Endothelial cell of umbilical vein (primary cell): ENCODE data around the gene CCL14. TPM values are rescaled to one million over a fixed set of nuclear protein-coding genes. Genes with fewer than 3 reads are reported as not detected.
A peak's percentile ranks its signal among the peaks of the same experiment; 100 is the strongest.

Experiments
- BruUV-seq: library from RNA; stranded (reverse); fragments of 400-500 nt; replicated peaks from 2 replicates; lab custom pipeline; 2021; lab: Mats Ljungman, UMichigan
- CTCF ChIA-PET: fragments of 300-600, 350-600 bp; sonication (Branson Sonifier 250); formaldehyde crosslinking; loops from one replicate; lab custom pipeline; 2021; ENCODE audit warnings: antibody characterized with exemption, inconsistent platforms; lab: Charles Lee
- POLR2A ChIA-PET: fragments of 300-600, 350-600 bp; sonication (Branson Sonifier 250); formaldehyde crosslinking; loops from one replicate; lab custom pipeline; 2021; ENCODE audit warnings: antibody characterized with exemption, inconsistent platforms; lab: Charles Lee
- DNase-seq: peaks from one replicate; pipeline ENCODE4 v3.0.0-alpha.2; 2011; ENCODE audit warnings: low read depth, low spot score
- FAIRE-seq: peaks from 2 replicates; lab custom pipeline; 2011; peaks lifted over from hg19 to GRCh38; lab: Jason Lieb, UNC
- H2AFZ ChIP-seq: 2 replicates; pipeline ENCODE4 v1.6.0; 2012; ENCODE audit warnings: low read depth, low read length, control low read depth, inconsistent platforms
- H3K27ac ChIP-seq: 2 replicates; pipeline ENCODE4 v1.5.1; 2011; ENCODE audit warnings: low read depth, mild to moderate bottlenecking, control low read depth, low read length, moderate library complexity; ENCODE audit not compliant: insufficient read depth
- H3K27me3 ChIP-seq, 2 experiments: 2 replicates each; pipeline versions ENCODE4 v1.6.0 to v1.6.1; 2011; ENCODE audit warnings: low read length in 2 of 2, mixed read lengths in 1 of 2; ENCODE audit not compliant: control insufficient read depth in 2 of 2, insufficient read depth in 2 of 2
- H3K36me3 ChIP-seq, 2 experiments: 2 replicates in 1 of 2; 3 replicates in 1 of 2; pipeline ENCODE4 v1.5.1; 2011; ENCODE audit warnings: low read length in 2 of 2, mild to moderate bottlenecking in 1 of 2, moderate library complexity in 1 of 2; ENCODE audit not compliant: control insufficient read depth in 2 of 2, insufficient read depth in 2 of 2; ENCODE audit errors: extremely low read depth in 1 of 2
- H3K4me1 ChIP-seq: 3 replicates; pipeline ENCODE4 v1.5.1; 2011; ENCODE audit warnings: mild to moderate bottlenecking, low read length; ENCODE audit not compliant: control insufficient read depth, insufficient read depth; ENCODE audit errors: extremely low read depth
- H3K4me2 ChIP-seq: 2 replicates; pipeline ENCODE4 v1.6.1; 2011; ENCODE audit warnings: low read length, control low read depth, mixed read lengths; ENCODE audit not compliant: insufficient read depth
- H3K4me3 ChIP-seq, 3 experiments: fragments of 200-600 bp in 1 of 3; sonication (generic), shearing (Covaris generic) in 1 of 3; replicated peaks in 1 of 3; 2 replicates each; pipeline ENCODE4 v1.5.1; 2011 to 2016; ENCODE audit warnings: control low read depth in 3 of 3, low read length in 3 of 3, mild to moderate bottlenecking in 2 of 3, inconsistent platforms in 1 of 3, low read depth in 1 of 3, moderate library complexity in 1 of 3; ENCODE audit not compliant: insufficient read depth in 1 of 3
- H3K79me2 ChIP-seq: 2 replicates; pipeline ENCODE4 v1.6.0; 2012; ENCODE audit warnings: low read length, inconsistent platforms; ENCODE audit not compliant: control insufficient read depth, insufficient read depth
- H3K9ac ChIP-seq: replicated peaks from 2 replicates; pipeline ENCODE3; 2011; ENCODE audit warnings: low read length, control low read depth; ENCODE audit not compliant: insufficient read depth; ENCODE audit errors: extremely low read depth
- H3K9me1 ChIP-seq: replicated peaks from 3 replicates; pipeline ENCODE4 v1.6.0; 2011; ENCODE audit warnings: mild to moderate bottlenecking, low read length; ENCODE audit not compliant: control insufficient read depth, insufficient read depth; ENCODE audit errors: extremely low read depth
- H3K9me3 ChIP-seq: replicated peaks from 2 replicates; pipeline ENCODE4 v1.5.1; 2012; ENCODE audit warnings: low read length, inconsistent platforms; ENCODE audit not compliant: control insufficient read depth, insufficient read depth
- H4K20me1 ChIP-seq: replicated peaks from 2 replicates; pipeline ENCODE3; 2011; ENCODE audit warnings: mild to moderate bottlenecking, low read length; ENCODE audit not compliant: control insufficient read depth, insufficient read depth; ENCODE audit errors: extremely low read depth
- FOS ChIP-seq: IDR thresholded peaks from 2 replicates; pipeline ENCODE4 v1.6.1; 2011; ENCODE audit warnings: mild to moderate bottlenecking, low read length, moderate library complexity, borderline replicate concordance; ENCODE audit not compliant: insufficient read depth
- GATA2 ChIP-seq: IDR thresholded peaks from 2 replicates; pipeline ENCODE4 v1.7.0; 2011; ENCODE audit warnings: low read depth, mild to moderate bottlenecking, moderate library complexity, mixed read lengths, low read length; ENCODE audit not compliant: insufficient read length, insufficient read depth
- JUN ChIP-seq: IDR thresholded peaks from 2 replicates; pipeline ENCODE4 v1.6.1; 2011; ENCODE audit warnings: borderline replicate concordance, low read depth; ENCODE audit not compliant: insufficient read length, insufficient read depth
- POLR2A ChIP-seq: IDR thresholded peaks from 2 replicates; pipeline ENCODE4 v1.6.1; 2012; ENCODE audit warnings: low read depth, mild to moderate bottlenecking, control low read depth, low read length
- POLR2AphosphoS5 ChIP-seq: IDR thresholded peaks from 2 replicates; pipeline ENCODE4 v1.6.1; 2012; ENCODE audit warnings: low read depth, mild to moderate bottlenecking, control low read depth, low read length, moderate library complexity; ENCODE audit not compliant: insufficient read depth
- dilution Hi-C: fragments of 300-500 bp; cut with MboI; formaldehyde crosslinking; loops from one replicate; pipeline ENCODE4 v1.15.0; 2019; ENCODE audit warnings: low sequenced_read_pairs; ENCODE audit not compliant: extremely low pct_ligation_motif_present
- intact Hi-C: fragments of 100-400 bp; cut with micrococcal nuclease; formaldehyde crosslinking; loops from one replicate; pipeline ENCODE4 v1.10.0; 2022
- polyA plus RNA-seq, 4 experiments: library from polyadenylated mRNA; depleted of rRNA in 3 of 4; stranded (reverse) in 3 of 4; unstranded in 1 of 4; fragments of >200 nt; gene quantifications; 2 replicates each; pipeline versions ENCODE4 v1.2.1 to v1.2.3, GENCODE V29; 2011 to 2012; ENCODE audit warnings: missing spikeins in 1 of 4
- total RNA-seq: library from RNA; stranded (reverse); gene quantifications from 2 replicates; pipeline ENCODE4 v1.2.3, GENCODE V29; 2021
- TF ChIP-seq, protein P1 (sequence below), 2 donors: IDR thresholded peaks; 1 replicate in 1 of 2; 2 replicates in 1 of 2; pipeline ENCODE4 v1.5.1; 2011; ENCODE audit warnings: low read length in 2 of 2, mild to moderate bottlenecking in 2 of 2, moderate library complexity in 2 of 2, control low read depth in 1 of 2, inconsistent platforms in 1 of 2, low read depth in 1 of 2; ENCODE audit not compliant: insufficient read depth in 1 of 2; ENCODE audit errors: extremely low read depth in 1 of 2

Gene CCL14
- total and polyA plus RNA-seq, 2 donors (not counting 3 experiments of a cell fraction or from before 2014, with no cell fraction given) = 21.3 to 25.8 TPM

DNA sequence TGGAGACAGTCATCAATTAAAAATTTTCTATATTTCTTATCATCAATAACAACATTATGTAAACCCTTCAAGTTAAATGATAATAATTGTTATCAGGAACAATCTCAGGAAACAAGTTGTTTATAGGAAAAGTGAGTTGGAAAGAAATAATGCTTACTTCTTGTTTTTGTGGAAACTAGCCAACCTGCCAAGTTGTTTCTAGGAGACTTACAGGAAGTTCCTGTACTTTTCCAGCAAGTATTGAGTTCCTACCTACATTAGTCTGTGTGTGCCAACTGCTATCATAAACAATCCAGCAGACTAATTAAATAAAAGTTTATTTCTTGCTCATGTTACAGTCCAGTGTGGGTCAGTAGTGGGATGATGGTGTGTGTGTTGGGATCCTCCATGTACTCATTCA, 1.6 kb upstream of the CCL14 start:
- POLR2A ChIA-PET = no interaction called here
- H3K36me3 ChIP-seq = peaks cover 0 to 4% of the 10 kb centered on the region in 2 experiments
- no peaks in the 10 kb centered on the region for H3K27me3 ChIP-seq
- peak overlapping the region; percentile 2 for H2AFZ ChIP-seq
- no peaks in the 10 kb centered on the region for H3K9me3 ChIP-seq
- DNase-seq (peak; percentile 89), FAIRE-seq (no peak)
- BruUV-seq = no TSS peak
- H3K4me1 ChIP-seq = peaks cover 33% of the 10 kb centered on the region
- H3K27ac ChIP-seq = peak overlapping the region; percentile 49
- CTCF ChIA-PET = interaction anchor here (1.1 to 2.3 kb wide), 3 partner anchors 12 to 21 kb away, joined by 3 to 24 read pairs (median 6); no protein-coding TSS in a partner anchor
- peak overlapping the region; percentile 4 for H3K4me2 ChIP-seq
- H3K79me2 ChIP-seq = no peaks in the 10 kb centered on the region
- no peak overlapping the region for H3K9ac ChIP-seq
- peak; percentile 25 for TF ChIP-seq FOS
- TF ChIP-seq JUN = peak; percentile 35
- TF ChIP-seq, protein P1, sequence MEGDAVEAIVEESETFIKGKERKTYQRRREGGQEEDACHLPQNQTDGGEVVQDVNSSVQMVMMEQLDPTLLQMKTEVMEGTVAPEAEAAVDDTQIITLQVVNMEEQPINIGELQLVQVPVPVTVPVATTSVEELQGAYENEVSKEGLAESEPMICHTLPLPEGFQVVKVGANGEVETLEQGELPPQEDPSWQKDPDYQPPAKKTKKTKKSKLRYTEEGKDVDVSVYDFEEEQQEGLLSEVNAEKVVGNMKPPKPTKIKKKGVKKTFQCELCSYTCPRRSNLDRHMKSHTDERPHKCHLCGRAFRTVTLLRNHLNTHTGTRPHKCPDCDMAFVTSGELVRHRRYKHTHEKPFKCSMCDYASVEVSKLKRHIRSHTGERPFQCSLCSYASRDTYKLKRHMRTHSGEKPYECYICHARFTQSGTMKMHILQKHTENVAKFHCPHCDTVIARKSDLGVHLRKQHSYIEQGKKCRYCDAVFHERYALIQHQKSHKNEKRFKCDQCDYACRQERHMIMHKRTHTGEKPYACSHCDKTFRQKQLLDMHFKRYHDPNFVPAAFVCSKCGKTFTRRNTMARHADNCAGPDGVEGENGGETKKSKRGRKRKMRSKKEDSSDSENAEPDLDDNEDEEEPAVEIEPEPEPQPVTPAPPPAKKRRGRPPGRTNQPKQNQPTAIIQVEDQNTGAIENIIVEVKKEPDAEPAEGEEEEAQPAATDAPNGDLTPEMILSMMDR (IDR thresholded peaks at IDR 0.05; ENCODE audit: extremely low read depth in 1 of 2, insufficient read depth in 1 of 2, low read depth in 1 of 2, low read length in 2 of 2) = no peak
- TF ChIP-seq POLR2AphosphoS5 = peak; percentile 63
- TF ChIP-seq POLR2A = no peak
- TF ChIP-seq GATA2 = peak; percentile 79
- no peaks in the 10 kb centered on the region for H3K9me1 ChIP-seq
- no peaks in the 10 kb centered on the region for H4K20me1 ChIP-seq
- dilution Hi-C loops = no loop called here
- intact Hi-C loops = loop anchor here (1.0 kb wide), 1 partner anchor 15 kb away; no protein-coding TSS in a partner anchor
- no peak overlapping the region for H3K4me3 ChIP-seq
